ENCODE data around the gene DOK4.
"Not testable (repeated sequence)": the region's sequence is repeated elsewhere in the genome, so short reads cannot be mapped to it uniquely, and the experiment has no call there.

Gene DOK4

DNA sequence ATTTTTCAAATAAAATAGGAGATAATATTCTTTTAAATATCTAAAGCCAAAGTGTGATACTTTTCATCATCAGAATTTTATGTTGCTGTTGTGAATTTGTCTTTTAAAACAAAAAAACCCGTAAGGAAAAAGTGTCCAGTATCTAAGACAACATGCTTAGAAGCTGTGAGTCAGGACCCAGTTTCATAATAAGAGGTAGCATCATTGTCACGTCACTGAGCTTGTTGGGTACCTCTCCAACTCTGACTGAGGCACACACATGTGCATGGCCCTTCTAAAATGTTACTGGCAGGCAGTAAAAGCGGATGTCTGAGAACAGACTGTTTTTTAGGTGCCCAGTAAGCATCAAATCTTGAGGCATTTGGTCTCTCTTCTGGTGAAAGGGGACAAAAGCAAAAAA, 41.6 kb downstream of the DOK4 start:
- no peak for DNase-seq

DNA sequence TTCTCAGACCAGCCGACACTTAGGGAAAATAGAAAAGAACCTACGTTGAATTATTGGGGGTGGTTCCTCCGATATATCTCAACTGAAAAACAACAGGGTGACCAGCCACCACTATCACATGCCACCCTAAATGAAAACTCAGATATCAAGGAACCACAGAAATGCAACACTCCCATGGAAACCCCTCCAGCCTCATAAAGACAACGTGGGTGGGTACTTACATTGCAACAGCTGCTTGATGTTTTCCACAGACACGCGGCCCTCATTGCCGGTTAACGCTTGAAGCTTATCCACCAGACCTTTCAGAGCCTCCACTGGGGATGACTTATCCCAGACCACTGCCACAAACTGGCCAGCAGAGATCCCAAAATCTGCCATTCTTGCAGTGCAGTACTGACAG, 45.7 kb downstream of the DOK4 start:
- DNase-seq, result not testable (repeated sequence)

DNA sequence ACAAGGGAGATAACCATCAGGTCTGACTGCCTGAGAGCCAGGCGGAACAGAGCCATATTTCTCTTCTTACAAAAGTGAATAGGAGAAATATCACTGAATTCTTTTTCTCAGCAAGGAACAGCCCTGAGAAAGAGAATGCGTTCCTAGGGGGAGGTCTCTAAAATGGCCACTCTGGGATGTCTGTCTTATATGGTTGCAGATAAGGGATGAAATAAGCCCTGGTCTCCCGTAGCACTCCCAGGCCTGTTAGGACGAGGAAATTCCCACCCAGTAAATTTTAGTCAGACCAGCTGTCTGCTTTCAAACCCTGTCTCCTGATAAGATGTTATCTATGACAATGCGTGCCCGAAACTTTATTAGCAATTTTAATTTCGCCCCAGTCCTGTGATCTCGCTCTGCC, 46.3 kb downstream of the DOK4 start:
- DNase-seq, result not testable (repeated sequence)

DNA sequence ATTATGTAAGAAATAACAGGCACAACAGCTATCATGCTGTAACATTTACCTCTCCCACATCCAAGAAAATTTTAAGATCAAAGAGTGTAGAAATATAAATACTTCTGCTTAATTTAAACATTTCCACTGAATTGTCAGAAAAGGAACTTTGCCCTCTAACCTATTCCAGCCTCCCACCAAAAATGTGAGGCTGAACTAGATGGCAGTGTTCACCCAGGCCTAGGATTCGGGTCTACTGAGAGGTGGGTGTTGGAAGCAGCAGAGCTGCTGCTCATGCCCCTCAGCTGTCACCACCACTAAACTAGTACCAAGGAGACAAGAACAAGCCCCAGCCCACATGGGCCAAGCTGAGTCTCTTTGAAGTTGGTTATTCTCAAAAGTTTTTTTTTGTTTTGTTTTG, 50.5 kb downstream of the DOK4 start:
- no peak for DNase-seq

DNA sequence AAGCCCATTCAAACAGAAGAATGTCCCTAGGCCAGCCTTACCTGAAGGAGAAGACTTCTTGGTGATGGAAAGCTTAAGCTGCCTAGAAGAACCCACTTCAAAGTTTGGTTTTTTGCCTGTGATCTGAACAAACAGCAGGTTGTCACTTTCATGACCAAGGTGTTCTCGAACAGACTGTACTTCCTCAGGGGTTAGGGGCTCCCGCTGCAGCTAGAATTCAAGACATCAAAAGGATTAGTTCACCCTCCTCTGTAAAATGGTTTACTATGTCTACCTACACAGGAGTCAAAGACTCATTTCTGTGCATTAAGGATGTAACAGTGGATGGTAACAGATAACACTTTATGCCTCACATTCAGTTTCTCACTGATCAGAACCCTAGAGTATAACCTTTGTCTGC, 52.3 kb downstream of the DOK4 start:
- DNase-seq, result no peak

DNA sequence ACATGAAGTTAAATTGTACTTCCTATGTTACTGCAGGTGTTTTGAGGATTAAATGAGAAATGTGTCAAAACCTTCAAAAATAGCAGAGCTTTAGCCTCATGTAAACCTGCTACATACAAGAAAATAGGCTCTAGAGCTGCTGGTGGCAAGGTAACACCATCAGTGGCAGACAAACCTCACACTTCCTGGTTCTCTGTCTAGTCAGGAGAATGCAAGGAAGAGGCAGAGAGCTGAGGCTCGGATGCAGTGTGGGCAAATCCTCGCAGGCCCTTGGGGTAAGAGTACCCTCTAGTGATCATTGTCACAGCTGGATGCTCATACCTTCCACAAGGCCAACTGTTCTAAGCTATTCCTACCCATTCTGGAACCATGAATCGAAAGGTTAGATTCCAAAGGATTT, 53.3 kb downstream of the DOK4 start:
- no peak for DNase-seq

DNA sequence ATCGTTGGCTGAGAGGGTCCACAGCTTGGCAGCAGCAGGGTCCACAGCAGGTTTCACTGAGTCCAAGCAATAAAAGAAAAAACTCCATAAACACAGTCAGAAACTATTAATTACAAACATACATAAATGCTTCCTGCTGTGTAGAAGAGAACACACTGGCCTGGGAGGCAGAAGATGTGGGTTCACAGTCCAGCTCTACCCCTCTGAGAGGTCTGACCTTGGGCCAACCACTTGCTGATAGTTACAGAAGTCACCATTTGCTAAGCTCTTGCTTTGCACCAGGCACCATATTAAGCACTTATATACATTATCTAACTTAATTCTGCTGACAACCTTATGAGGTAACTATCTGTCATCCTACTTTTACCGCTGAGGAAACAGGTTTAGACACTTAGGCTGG, 53.8 kb downstream of the DOK4 start:
- no peak for DNase-seq

DNA sequence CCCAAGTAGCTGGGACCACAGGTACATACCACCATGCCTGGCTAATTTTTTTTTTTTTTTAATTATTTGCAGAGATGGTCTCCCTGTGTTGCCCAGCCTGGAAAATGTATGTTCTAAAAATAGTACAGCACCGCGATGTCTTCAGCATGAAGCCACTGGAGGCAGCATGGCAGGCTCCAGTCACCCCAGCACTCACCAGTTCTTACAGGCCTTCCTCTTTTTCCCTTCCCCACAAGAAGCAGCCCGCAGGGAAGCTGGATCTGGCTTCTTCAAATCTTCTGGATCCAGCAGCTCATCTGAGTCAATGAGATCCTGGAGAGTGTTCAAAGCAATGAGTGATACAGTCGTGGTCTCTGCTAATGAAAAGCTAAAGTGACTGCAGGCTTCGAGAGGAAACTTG, 55.3 kb downstream of the DOK4 start:
- no peak for DNase-seq

DNA sequence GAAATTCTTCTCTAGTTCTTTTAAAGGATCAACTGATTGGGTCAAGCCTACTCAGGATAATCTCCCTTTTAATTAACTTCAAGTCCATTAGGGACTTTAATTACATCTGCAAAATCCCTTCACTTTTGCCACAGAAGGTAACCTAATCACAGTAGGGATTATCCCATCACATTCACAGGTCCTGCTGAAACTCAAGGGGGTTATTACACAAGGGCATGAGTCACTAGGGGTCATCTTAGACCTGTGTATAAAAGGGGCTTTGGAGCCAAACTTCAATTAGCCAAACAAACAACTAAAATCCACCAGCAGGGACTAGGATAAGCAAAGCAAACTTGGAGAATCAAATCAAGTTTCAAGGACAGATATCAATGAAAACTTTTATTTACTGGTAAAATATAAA, 58.5 kb downstream of the DOK4 start:
- no peak for DNase-seq

DNA sequence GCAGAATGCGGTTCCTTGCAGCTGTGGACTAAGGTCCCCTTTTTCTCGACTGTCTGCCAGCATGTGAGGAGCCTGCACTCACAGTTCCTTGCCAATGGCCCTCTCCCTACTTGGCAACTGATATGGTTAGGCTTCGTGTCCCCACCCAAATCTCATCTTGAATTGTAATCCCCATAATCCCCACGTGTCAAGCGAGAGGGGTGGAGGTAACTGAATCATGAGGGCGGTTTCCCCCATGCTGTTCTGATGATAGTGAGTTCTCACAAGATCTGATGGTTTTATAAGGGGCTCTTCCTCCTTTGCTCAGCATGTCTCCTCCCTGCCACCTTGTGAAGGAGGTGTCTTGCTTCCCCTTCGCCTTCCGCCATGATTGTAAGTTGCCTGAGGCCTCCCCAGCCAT, 59.0 kb downstream of the DOK4 start:
- no peak for DNase-seq

DNA sequence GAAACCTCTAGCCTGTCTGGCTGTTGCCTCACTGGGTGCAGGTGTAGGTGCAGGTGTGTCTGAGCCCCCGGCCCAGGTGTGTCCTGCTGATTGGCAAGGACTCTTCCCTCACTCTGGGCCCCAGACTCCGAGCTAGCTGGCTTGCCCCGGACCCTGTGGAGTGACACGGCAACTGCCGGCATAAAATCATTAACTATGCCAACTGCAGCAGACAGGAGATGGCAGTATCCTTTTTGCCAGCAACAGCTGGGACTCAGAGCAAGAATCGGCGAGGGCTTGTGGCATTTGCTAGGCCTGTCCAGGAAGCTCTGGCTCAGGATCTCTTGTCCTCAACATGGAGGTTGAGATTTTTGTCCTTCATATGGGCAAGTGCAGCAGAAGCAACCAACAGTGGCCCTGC, 59.9 kb downstream of the DOK4 start:
- no peak for DNase-seq

DNA sequence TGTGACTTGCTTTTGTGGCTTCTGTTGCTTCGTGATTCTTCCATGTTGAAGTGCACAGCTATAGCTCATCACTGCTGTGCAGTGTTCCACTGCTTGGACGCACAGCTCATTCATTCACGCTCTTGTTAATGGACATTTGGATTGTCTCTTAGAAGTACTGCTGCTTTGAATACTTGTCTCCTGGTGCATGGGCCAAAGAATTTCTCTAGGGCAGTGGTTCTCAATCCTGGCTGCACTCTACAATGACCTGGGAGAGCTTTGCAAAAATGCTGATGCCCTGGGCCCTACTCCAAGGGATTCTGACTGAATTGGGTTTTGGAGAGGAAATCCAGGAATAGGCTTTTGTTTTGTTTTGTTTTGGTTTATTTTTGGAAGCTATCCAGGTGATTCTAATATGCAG, 61.7 kb downstream of the DOK4 start:
- DNase-seq, result no peak

DNA sequence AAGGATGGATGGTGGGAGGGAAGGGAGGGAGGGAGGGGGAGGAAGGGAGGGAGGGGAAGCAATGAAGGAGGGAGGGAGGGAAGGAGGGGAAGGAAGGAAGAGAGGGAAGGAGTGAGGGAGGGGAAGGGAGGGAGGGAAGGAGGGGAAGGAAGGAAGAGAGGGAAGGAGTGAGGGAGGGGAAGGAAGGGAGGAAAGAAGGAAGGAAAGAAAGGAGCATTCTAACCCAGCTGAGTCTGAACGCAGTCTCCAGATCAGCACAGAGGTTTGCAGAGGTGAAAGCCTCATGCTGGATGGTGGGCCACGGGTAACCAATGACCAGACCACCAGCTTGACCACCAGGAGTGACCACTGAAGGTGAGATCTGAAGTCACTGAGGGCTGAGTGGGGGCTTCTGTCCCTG, 63.1 kb downstream of the DOK4 start:
- DNase-seq, result no peak

DNA sequence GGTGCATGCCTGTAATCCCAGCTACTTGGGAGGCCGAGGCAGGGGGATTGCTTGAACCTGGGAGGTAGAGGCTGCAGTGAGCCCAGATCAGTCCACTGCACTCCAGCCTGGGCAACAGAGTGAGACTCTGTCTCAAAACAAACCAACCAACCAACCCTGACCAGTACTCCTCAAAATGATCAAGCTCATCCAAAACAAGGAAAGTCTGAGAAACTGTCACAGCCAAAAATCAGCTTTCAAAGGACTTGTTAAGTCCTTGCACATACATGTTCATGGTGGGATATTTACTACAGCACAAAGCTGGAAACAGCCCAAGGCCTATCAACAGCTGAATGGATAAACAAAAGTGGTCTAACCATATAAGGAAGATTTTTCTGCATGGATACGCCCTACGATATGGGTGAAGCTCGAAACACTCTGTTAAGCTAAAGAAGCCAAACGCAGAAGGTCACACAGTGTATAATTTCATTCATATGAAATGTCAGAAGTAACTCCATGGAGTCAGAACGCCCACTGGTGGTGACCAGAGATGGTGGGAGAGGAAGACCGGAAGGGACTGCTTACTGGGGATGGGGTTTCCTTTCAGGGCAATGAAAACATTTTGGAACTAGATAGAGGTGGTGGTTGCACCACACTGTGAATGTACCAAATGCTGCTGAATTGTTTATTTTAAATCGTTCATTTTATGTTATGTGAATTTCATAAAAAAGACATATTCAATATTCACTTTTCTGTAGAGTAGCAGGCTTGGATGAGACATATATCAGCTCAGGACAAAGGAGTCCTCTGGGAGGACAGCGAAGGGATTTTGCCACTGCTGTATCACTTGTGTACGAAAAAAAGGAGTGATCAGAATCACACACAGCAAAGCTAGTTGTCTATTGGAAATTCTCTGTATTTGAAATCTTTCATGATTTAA, 64.0 kb downstream of the DOK4 start:
- DNase-seq, result peak; percentile 1

Measured in NCI-H2107 (cell line).